Ascending aorta (tissue), 2 donors: Measurements from ENCODE around the gene DGKD. TPM values are rescaled to one million over a fixed set of nuclear protein-coding genes. Genes with fewer than 3 reads are reported as not detected.

Experiments used
- DNase-seq, 2 donors: peaks; one replicate each; pipeline ENCODE4 v3.0.0-alpha.2; 2019; ENCODE audit warnings: low spot score in 2 of 2
- H3K27ac ChIP-seq, 2 donors: fragments of 200-600 bp; sonication (generic); one replicate each; pipeline ENCODE4 v1.5.1; 2016 to 2017; ENCODE audit warnings: mild to moderate bottlenecking in 1 of 2
- H3K27me3 ChIP-seq: fragments of 200-600 bp; sonication (generic); one replicate; pipeline ENCODE4 v1.5.1; 2017
- H3K36me3 ChIP-seq, 2 donors: fragments of 200-600 bp; sonication (generic); one replicate each; pipeline ENCODE4 v1.5.1; 2016
- H3K4me1 ChIP-seq, 2 donors: fragments of 200-600 bp; sonication (generic); one replicate each; pipeline ENCODE4 v1.5.1; 2016 to 2017; ENCODE audit warnings: mild to moderate bottlenecking in 1 of 2
- H3K4me3 ChIP-seq, 2 donors: fragments of 200-600 bp; sonication (generic); one replicate each; pipeline ENCODE4 v1.5.1; 2016 to 2017; ENCODE audit warnings: mild to moderate bottlenecking in 1 of 2
- H3K9me3 ChIP-seq, 2 donors: fragments of 200-600 bp; sonication (generic); one replicate each; pipeline ENCODE4 v1.5.1; 2016
- intact Hi-C: fragments of 100-400 bp; cut with DNase I; formaldehyde crosslinking; loops from one replicate; pipeline ENCODE4 v1.15.1; 2023
- total RNA-seq: library from RNA; depleted of rRNA; stranded (reverse); fragments of >200 nt; gene quantifications from one replicate; pipeline ENCODE4 v1.1.0, GENCODE V29; 2016
- TF ChIP-seq, protein P1 (sequence below), 3 experiments: fragments of 200-600 bp in 2 of 3; fragments of 450-650 bp in 1 of 3; sonication (generic) in 2 of 3; IDR thresholded peaks; one replicate each; pipeline ENCODE4 v1.5.1; 2016 to 2019; ENCODE audit warnings: antibody characterized with exemption in 3 of 3, mild to moderate bottlenecking in 1 of 3, moderate library complexity in 1 of 3

Gene DGKD
- total RNA-seq, 1 donor from 2014 or later = 28.3 TPM

DNA sequence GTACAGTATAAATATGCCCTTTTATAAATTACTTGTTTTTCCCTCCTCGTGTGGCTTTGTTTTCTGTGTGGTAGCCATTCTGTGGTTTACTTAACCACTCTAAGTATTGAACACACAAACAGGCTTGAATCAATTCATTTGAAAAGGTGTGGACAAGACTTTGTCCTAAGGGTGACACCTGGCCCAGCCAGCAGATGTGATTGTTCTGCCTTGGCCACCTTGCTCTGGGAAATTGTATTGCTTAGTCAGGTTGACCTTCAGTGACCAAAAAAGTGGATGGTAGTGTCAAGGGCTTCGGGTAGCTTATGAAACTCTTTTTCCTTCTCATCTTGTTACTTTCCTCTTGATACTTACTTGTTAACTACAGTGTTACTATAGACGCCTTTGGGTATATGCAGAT, 61.9 kb downstream of the DGKD start:
- peak in 1 of 2 donors; percentile 11 for DNase-seq
- Histone ChIP-seq H3K27me3 (no peaks in the 10 kb centered on the region), H3K4me3 (no peak overlapping the region), H3K36me3 (no peaks in the 10 kb centered on the region), H3K27ac (peak overlapping the region; percentile 86 to 95), H3K9me3 (peaks cover 0 to 10% of the 10 kb centered on the region in 2 donors), H3K4me1 (peaks cover 18 to 26% of the 10 kb centered on the region in 2 donors)
- intact Hi-C loops = loop anchor here (10.0 kb wide), 3 partner anchors 69 to 1811 kb away; partner anchors contain the start of gene EFHD1
- TF ChIP-seq, protein P1, sequence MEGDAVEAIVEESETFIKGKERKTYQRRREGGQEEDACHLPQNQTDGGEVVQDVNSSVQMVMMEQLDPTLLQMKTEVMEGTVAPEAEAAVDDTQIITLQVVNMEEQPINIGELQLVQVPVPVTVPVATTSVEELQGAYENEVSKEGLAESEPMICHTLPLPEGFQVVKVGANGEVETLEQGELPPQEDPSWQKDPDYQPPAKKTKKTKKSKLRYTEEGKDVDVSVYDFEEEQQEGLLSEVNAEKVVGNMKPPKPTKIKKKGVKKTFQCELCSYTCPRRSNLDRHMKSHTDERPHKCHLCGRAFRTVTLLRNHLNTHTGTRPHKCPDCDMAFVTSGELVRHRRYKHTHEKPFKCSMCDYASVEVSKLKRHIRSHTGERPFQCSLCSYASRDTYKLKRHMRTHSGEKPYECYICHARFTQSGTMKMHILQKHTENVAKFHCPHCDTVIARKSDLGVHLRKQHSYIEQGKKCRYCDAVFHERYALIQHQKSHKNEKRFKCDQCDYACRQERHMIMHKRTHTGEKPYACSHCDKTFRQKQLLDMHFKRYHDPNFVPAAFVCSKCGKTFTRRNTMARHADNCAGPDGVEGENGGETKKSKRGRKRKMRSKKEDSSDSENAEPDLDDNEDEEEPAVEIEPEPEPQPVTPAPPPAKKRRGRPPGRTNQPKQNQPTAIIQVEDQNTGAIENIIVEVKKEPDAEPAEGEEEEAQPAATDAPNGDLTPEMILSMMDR (IDR thresholded peaks at IDR 0.05) = no peak

DNA sequence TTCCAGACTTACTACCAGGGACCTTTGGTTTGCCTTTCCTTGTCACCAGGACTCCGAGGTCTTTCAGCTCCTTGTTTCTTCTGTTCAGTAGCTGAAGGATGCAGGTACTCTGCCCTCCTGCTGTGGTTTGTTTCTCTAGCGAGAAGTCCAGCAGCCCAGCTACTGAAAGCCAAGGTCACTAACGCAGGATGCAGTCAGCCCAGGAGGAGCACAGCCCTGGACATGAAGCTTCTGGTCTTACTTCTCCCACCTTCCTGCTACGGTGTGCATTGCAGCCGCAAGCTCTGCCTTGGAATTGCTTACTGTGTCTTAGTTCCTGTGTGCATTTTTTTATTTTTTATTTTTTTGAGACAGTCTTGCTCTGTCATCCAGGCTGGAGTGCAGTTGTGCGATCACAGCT, 62.4 kb downstream of the DGKD start:
- Histone ChIP-seq H3K9me3 (peaks cover 0 to 5% of the 10 kb centered on the region in 2 donors), H3K27ac (peak overlapping the region; percentile 86 to 95), H3K4me1 (peaks cover 18 to 29% of the 10 kb centered on the region in 2 donors), H3K36me3 (no peaks in the 10 kb centered on the region), H3K27me3 (no peaks in the 10 kb centered on the region), H3K4me3 (no peak overlapping the region)
- DNase-seq = peak in 1 of 2 donors; percentile 46
- TF ChIP-seq, protein P1 (IDR thresholded peaks at IDR 0.05) = no peak
- intact Hi-C loops = loop anchor here (10.0 kb wide), 3 partner anchors 68 to 1812 kb away; partner anchors contain the start of gene EFHD1

DNA sequence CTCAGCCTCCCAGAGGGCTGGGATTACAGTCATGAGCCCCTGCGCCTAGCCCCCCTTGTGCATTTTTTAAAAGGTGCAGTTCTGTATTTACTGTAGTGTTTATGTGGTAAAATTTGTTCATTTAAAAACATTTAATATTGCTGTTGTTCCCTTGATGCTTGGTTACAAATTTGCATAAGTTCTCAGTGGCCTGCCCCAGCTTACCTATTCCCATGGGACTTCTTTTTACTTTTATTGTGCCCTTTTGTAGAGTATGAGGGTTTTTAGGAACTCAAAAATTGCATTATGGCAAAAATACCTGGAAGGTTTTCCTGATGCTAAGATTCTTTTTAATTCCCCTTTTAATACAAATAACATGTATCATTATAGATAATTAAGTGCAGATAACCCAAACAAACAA, 63.0 kb downstream of the DGKD start:
- TF ChIP-seq, protein P1 (IDR thresholded peaks at IDR 0.05) = no peak
- Histone ChIP-seq H3K27ac (peak overlapping the region in 1 of 2 donors; percentile 95), H3K27me3 (no peaks in the 10 kb centered on the region), H3K4me1 (peaks cover 18 to 29% of the 10 kb centered on the region in 2 donors), H3K4me3 (no peak overlapping the region), H3K36me3 (no peaks in the 10 kb centered on the region), H3K9me3 (peaks cover 0 to 3% of the 10 kb centered on the region in 2 donors)
- no peak for DNase-seq
- intact Hi-C loops = loop anchor here (10.0 kb wide), 3 partner anchors 68 to 1812 kb away; partner anchors contain the start of gene EFHD1

DNA sequence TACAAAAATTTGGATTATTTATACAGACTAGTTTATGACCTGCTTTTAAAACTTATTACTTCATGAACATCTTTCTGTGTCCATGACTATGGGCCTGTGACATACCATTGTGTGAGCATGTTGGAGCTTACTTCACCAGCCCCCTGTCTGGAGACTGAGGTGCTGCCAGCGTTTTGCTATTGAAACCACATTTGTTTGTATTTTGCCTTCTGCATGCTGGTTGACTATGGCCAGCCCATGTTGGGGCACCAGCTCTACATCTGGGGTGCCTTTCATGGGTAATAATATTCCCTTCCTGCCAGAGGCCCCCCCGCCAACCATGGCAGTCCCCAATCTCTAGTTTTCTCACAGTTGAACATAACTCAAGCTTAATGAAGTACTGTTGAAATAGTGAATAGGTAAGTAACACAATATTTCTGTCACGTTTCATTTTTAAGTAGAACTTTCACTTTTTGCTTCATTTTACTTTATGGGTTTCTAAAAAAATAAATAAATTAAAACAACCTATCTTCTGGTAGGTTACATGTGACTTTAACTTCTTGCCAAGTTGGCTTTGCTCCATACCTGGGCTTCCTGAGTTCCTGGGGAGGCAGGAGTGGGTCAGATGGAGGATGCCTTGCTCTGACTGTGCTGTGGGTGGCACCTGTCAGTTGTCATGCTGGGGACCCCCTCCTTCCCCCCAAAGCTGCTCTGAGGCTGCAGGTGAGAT, 63.9 kb downstream of the DGKD start:
- Histone ChIP-seq H3K9me3 (no peaks in the 10 kb centered on the region), H3K27ac (peak overlapping the region; percentile 54 to 95), H3K4me3 (peak overlapping the region; percentile 5 to 63), H3K36me3 (no peaks in the 10 kb centered on the region), H3K4me1 (peaks cover 18 to 28% of the 10 kb centered on the region in 2 donors), H3K27me3 (no peaks in the 10 kb centered on the region)
- TF ChIP-seq, protein P1 (IDR thresholded peaks at IDR 0.05) = no peak
- peak in 1 of 2 donors; percentile 48 for DNase-seq
- intact Hi-C loops = loop anchor here (2.0 to 10.0 kb wide), 4 partner anchors 63 to 1813 kb away; partner anchors contain the start of genes DGKD and EFHD1

DNA sequence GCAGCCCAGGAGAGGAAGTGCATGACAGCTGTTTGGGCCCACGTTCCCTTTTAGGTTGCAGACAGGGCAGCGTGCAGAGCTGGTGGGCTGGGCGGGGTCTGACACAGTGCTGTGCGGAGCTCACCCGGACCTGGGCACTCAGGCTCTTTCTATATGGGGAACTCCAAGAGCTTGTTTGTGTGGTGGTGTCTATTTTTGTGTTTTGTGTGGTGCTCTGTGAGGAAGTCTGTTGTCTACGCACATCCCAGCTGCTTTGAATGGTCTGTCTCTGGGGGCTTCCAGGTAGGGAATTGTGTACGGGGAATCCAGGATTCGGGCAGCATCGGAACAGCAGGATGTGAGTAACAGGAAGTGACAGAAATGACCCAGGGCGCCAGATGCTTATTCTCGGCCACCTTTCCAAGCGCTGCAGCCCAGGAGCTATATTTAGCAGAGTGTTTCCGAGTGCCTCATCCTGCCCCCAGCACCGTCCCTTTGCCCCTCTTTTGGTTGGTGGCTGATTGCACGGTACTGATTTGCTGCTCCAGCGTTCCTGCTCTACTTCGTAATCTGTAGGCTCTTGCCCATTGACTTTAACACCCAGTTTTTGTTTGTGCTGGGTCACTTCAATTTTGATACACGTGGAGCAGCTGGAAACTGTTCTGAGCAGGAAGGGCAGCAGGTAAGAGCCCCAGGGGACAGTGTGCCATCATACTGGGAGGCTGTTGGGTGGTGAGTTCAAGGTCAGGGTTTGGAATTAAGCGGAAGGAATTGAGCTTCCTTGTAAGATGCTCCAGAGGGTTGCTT, 64.7 kb downstream of the DGKD start:
- intact Hi-C loops = loop anchor here (2.0 to 10.0 kb wide), 4 partner anchors 64 to 1814 kb away; partner anchors contain the start of genes DGKD and EFHD1
- no peaks in the 10 kb centered on the region for H3K36me3 ChIP-seq
- DNase-seq = peak; percentile 45 to 95
- H3K4me1 ChIP-seq = peaks cover 18 to 25% of the 10 kb centered on the region in 2 donors
- no peaks in the 10 kb centered on the region for H3K27me3 ChIP-seq
- peak overlapping the region; percentile 76 to 95 for H3K27ac ChIP-seq
- peak overlapping the region; percentile 50 to 63 for H3K4me3 ChIP-seq
- TF ChIP-seq, protein P1 (IDR thresholded peaks at IDR 0.05) = no peak
- H3K9me3 ChIP-seq = no peaks in the 10 kb centered on the region
